Measurements from ENCODE around the gene URB2. TPM values are rescaled to one million over a fixed set of nuclear protein-coding genes. Genes with fewer than 3 reads are reported as not detected.

Gene URB2
- total and polyA plus RNA-seq, 2 of the 13 experiments (the other 11 are each of a cell fraction or from before 2014, with no cell fraction given), result 4.0 to 17.6 TPM

DNA sequence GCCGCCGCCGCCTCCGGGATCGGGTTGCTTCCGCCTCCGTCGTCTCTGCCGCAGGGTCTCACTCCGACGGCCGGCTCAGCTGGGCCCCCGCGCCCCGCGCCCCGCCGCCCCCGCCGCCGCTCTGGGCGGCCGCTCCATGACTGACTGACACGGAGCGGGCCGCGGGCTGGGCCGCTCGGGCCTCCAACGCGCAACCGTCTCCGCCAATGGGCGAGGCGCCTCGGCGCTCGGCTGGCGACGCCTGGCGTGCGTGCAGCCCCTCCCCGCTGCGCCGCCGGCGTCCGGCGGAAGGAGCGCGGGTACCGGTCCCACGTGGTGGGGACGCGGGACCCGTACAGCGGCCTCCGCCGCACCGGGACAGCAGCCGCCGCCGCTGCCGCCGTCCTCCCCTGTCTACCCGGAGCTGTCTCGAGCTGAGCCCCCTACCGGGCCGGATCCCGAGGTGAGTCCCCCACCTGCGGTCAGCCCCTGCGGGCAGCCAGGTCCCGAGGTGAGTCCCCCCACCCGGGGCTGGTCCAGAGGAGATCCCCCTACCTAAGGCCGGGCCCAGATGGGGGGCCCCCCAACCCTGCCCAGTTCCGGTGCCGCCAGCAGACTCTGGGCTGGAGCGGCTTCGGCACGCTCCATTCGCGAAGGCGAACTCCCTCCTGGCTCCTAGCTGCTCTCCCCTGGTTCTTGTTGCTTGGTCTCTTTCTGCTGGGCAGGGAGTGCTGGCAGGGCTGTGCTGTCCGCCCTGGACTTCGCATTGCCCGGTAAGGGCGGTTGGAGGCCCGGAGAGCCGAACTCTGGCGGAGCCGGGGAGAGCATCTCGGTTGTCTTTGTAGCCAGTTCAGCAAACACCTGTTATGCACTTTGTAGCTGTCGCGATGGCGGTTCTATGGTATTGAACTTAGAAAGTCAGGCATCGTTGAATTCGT is at the start of gene URB2, which contains the start of gene TAF5L (continued):
- TF ChIP-seq, protein P1, sequence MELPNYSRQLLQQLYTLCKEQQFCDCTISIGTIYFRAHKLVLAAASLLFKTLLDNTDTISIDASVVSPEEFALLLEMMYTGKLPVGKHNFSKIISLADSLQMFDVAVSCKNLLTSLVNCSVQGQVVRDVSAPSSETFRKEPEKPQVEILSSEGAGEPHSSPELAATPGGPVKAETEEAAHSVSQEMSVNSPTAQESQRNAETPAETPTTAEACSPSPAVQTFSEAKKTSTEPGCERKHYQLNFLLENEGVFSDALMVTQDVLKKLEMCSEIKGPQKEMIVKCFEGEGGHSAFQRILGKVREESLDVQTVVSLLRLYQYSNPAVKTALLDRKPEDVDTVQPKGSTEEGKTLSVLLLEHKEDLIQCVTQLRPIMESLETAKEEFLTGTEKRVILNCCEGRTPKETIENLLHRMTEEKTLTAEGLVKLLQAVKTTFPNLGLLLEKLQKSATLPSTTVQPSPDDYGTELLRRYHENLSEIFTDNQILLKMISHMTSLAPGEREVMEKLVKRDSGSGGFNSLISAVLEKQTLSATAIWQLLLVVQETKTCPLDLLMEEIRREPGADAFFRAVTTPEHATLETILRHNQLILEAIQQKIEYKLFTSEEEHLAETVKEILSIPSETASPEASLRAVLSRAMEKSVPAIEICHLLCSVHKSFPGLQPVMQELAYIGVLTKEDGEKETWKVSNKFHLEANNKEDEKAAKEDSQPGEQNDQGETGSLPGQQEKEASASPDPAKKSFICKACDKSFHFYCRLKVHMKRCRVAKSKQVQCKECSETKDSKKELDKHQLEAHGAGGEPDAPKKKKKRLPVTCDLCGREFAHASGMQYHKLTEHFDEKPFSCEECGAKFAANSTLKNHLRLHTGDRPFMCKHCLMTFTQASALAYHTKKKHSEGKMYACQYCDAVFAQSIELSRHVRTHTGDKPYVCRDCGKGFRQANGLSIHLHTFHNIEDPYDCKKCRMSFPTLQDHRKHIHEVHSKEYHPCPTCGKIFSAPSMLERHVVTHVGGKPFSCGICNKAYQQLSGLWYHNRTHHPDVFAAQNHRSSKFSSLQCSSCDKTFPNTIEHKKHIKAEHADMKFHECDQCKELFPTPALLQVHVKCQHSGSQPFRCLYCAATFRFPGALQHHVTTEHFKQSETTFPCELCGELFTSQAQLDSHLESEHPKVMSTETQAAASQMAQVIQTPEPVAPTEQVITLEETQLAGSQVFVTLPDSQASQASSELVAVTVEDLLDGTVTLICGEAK (IDR thresholded peaks at IDR 0.05), result no peak
- TF ChIP-seq, protein P1 (CRISPR knock-in tag; IDR thresholded peaks at IDR 0.05), result 0 out of 2 replicates have a peak, but pooled peaks have one; percentile 40
- TF ChIP-seq ZNF138 (CRISPR knock-in tag; IDR thresholded peaks at IDR 0.05; ENCODE audit: low read depth) (no peak), KMT2B (CRISPR knock-in tag; IDR thresholded peaks at IDR 0.05) (peak; percentile 70; the same call in 1 of the 2 replicates), ZNF674 (CRISPR knock-in tag; IDR thresholded peaks at IDR 0.05; ENCODE audit: low read depth) (0 out of 2 replicates have a peak, but pooled peaks have one; percentile 36), ZSCAN20 (CRISPR knock-in tag; IDR thresholded peaks at IDR 0.05; ENCODE audit: borderline replicate concordance) (peak; percentile 75; the same call in 1 of the 2 replicates), PLRG1 (conservative IDR thresholded peaks at IDR 0.05) (no peak), ZNF343 (CRISPR knock-in tag; IDR thresholded peaks at IDR 0.05) (no peak), ZNF232 (CRISPR knock-in tag; IDR thresholded peaks at IDR 0.05; ENCODE audit: borderline replicate concordance) (no peak; the same call in 1 of the 2 replicates), RFX1 (IDR thresholded peaks at IDR 0.05) (no peak), ZNF563 (CRISPR knock-in tag; IDR thresholded peaks at IDR 0.05) (peak; percentile 75), SSRP1 (CRISPR knock-in tag; IDR thresholded peaks at IDR 0.05) (no peak), IRF2 (CRISPR knock-in tag; IDR thresholded peaks at IDR 0.05) (no peak; the same call in 1 of the 2 replicates), ZNF510 (CRISPR knock-in tag; IDR thresholded peaks at IDR 0.05; ENCODE audit: low read depth) (peak; percentile 26; the same call in 1 of the 2 replicates), ZNF253 (CRISPR knock-in tag; IDR thresholded peaks at IDR 0.05; ENCODE audit: borderline replicate concordance) (no peak), NFE2L2 (IDR thresholded peaks at IDR 0.05; ENCODE audit: low read length) (no peak), SIN3A (IDR thresholded peaks at IDR 0.05; ENCODE audit: borderline replicate concordance, low read depth, low read length) (peak; percentile 92; the same call in 1 of the 2 replicates), SMAD3 (CRISPR knock-in tag; IDR thresholded peaks at IDR 0.05) (no peak)
- TF ChIP-seq, protein P2, sequence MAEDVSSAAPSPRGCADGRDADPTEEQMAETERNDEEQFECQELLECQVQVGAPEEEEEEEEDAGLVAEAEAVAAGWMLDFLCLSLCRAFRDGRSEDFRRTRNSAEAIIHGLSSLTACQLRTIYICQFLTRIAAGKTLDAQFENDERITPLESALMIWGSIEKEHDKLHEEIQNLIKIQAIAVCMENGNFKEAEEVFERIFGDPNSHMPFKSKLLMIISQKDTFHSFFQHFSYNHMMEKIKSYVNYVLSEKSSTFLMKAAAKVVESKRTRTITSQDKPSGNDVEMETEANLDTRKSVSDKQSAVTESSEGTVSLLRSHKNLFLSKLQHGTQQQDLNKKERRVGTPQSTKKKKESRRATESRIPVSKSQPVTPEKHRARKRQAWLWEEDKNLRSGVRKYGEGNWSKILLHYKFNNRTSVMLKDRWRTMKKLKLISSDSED (CRISPR knock-in tag; IDR thresholded peaks at IDR 0.05), result no peak
- TF ChIP-seq, protein P3, sequence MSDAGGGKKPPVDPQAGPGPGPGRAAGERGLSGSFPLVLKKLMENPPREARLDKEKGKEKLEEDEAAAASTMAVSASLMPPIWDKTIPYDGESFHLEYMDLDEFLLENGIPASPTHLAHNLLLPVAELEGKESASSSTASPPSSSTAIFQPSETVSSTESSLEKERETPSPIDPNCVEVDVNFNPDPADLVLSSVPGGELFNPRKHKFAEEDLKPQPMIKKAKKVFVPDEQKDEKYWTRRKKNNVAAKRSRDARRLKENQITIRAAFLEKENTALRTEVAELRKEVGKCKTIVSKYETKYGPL (CRISPR knock-in tag; IDR thresholded peaks at IDR 0.05), result no peak
